ENCODE measurements around the gene URB2. TPM values are rescaled to one million over a fixed set of nuclear protein-coding genes. Genes with fewer than 3 reads are reported as not detected.

The URB2 gene
- total and polyA plus RNA-seq, 10 of the 15 experiments (the other 5 are each of a cell fraction or from before 2014, with no cell fraction given) = 2.7 to 24.0 (median 16.9) TPM

DNA sequence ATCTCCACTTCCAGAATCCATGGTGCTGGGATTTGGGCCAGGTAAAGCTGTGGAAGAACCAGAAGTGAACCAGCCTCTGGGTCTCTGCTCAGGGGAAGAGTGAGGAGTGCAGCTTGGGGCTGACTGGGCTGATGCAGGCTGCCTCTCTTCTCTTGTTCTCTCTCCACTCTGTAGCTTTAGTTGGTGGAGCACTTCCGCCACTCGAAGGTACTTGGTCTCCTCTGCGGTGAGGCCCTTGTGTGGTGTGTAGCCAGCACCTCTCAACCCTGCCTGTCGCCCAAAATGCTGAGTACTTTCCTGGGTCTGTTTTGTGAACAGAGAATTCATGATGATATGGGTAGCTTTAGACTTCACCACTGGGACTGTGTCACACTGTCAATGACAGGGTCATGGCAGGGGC, 63.2 kb downstream of the URB2 start (continued):
- TF ChIP-seq, protein P1, sequence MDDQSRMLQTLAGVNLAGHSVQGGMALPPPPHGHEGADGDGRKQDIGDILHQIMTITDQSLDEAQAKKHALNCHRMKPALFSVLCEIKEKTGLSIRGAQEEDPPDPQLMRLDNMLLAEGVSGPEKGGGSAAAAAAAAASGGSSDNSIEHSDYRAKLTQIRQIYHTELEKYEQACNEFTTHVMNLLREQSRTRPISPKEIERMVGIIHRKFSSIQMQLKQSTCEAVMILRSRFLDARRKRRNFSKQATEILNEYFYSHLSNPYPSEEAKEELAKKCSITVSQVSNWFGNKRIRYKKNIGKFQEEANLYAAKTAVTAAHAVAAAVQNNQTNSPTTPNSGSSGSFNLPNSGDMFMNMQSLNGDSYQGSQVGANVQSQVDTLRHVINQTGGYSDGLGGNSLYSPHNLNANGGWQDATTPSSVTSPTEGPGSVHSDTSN (IDR thresholded peaks at IDR 0.05; ENCODE audit: insufficient replicate concordance, low read depth, low read length) = no peak
- TF ChIP-seq RAD51 (IDR thresholded peaks at IDR 0.05) (no peak), TBL1XR1 (IDR thresholded peaks at IDR 0.05; ENCODE audit: low read depth, low read length) (no peak), ZNF217 (IDR thresholded peaks at IDR 0.05) (no peak), IKZF2 (IDR thresholded peaks at IDR 0.05) (no peak), NBN (IDR thresholded peaks at IDR 0.05) (no peak), EP300 (IDR thresholded peaks at IDR 0.05; ENCODE audit: borderline replicate concordance in 1 of 2, control insufficient read depth in 1 of 2, low read depth in 2 of 2, low read length in 2 of 2) (no peak), MEF2A (IDR thresholded peaks at IDR 0.05; ENCODE audit: insufficient read depth, low read depth, low read length) (no peak), CBFB (IDR thresholded peaks at IDR 0.05; ENCODE audit: low read depth) (no peak)

DNA sequence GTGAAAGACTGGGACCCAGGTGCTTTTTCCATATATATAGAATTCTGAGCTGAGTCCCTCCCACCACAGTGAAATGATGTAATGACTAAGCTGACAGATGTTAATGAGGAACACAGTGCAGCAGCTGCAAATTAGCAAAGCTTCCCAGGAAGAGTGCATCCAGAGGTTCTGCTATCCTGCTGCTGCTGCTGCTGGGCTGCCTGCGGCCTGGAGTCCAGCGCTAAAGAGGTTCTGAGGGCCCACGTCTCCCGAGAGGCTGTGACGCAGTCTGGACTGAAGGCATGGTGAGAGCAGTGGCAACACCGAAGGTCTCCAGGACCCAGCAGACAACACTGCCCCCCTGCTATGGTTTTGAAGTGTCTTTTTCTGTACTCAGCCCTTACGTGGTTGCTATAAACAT, 63.9 kb downstream of the URB2 start:
- no peak for DNase-seq (ENCODE audit: low read depth, low spot score)
- intact Hi-C loops (cut with micrococcal nuclease; ENCODE audit: unreplicated experiment) = no loop called here
- Histone ChIP-seq H3K27me3 (replicated peaks in 1 of 2; ENCODE audit: control insufficient read depth in 2 of 2, insufficient read depth in 2 of 2, low read length in 1 of 2) (no peaks in the 10 kb centered on the region), H3K36me3 (ENCODE audit: control insufficient read depth in 2 of 2, insufficient read depth in 2 of 2, low read length in 1 of 2) (no peaks in the 10 kb centered on the region), H3K4me3 (no peak overlapping the region), H3K9ac (ENCODE audit: control insufficient read depth, insufficient read depth, low read length) (no peak overlapping the region), H3K4me2 (ENCODE audit: control insufficient read depth, insufficient read depth) (no peak overlapping the region), H4K20me1 (ENCODE audit: control insufficient read depth, insufficient read depth) (no peaks in the 10 kb centered on the region), H3K9me3 (replicated peaks; ENCODE audit: control insufficient read depth, insufficient read depth, low read length) (no peaks in the 10 kb centered on the region; the same call in 2 of the 3 replicates), H3K4me1 (ENCODE audit: control insufficient read depth, insufficient read depth, low read length) (peaks cover 7% of the 10 kb centered on the region), H2AFZ (ENCODE audit: control insufficient read depth, low read depth, low read length) (no peak overlapping the region), H3K27ac (ENCODE audit: control insufficient read depth, insufficient read depth) (no peak overlapping the region), H3K79me2 (ENCODE audit: control insufficient read depth, insufficient read depth, low read length) (no peaks in the 10 kb centered on the region)
- BruUV-seq (replicated peaks) = no TSS peak
- ATAC-seq = no peak
- WGBS (ENCODE audit: insufficient coverage, insufficient replicate concordance, low lambda C conversion rate, missing lambda C conversion rate) = 71% methylated on average over 7 of the region's 7 CpGs
- RAD21 ChIA-PET (ENCODE audit: unreplicated experiment) = no interaction called here
- CTCF ChIA-PET = interaction anchor here (1.0 kb wide), 1 partner anchor 17 kb away, joined by 3 read pairs; no protein-coding TSS in a partner anchor
- POLR2A ChIA-PET = no interaction called here
- SMC1A ChIA-PET (ENCODE audit: uncharacterized antibody, unreplicated experiment) = interaction anchor here (0.9 kb wide), 1 partner anchor 11 kb away, joined by 3 read pairs; no protein-coding TSS in a partner anchor
- no peak for FAIRE-seq
- in situ Hi-C loops (cut with MboI) = no loop called here
- TF ChIP-seq NBN (IDR thresholded peaks at IDR 0.05) = no peak
- TF ChIP-seq, protein P2, sequence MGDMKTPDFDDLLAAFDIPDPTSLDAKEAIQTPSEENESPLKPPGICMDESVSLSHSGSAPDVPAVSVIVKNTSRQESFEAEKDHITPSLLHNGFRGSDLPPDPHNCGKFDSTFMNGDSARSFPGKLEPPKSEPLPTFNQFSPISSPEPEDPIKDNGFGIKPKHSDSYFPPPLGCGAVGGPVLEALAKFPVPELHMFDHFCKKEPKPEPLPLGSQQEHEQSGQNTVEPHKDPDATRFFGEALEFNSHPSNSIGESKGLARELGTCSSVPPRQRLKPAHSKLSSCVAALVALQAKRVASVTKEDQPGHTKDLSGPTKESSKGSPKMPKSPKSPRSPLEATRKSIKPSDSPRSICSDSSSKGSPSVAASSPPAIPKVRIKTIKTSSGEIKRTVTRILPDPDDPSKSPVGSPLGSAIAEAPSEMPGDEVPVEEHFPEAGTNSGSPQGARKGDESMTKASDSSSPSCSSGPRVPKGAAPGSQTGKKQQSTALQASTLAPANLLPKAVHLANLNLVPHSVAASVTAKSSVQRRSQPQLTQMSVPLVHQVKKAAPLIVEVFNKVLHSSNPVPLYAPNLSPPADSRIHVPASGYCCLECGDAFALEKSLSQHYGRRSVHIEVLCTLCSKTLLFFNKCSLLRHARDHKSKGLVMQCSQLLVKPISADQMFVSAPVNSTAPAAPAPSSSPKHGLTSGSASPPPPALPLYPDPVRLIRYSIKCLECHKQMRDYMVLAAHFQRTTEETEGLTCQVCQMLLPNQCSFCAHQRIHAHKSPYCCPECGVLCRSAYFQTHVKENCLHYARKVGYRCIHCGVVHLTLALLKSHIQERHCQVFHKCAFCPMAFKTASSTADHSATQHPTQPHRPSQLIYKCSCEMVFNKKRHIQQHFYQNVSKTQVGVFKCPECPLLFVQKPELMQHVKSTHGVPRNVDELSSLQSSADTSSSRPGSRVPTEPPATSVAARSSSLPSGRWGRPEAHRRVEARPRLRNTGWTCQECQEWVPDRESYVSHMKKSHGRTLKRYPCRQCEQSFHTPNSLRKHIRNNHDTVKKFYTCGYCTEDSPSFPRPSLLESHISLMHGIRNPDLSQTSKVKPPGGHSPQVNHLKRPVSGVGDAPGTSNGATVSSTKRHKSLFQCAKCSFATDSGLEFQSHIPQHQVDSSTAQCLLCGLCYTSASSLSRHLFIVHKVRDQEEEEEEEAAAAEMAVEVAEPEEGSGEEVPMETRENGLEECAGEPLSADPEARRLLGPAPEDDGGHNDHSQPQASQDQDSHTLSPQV (IDR thresholded peaks at IDR 0.05) = no peak
- TF ChIP-seq STAT1 (conservative IDR thresholded peaks at IDR 0.05) = no peak
- TF ChIP-seq PML (IDR thresholded peaks at IDR 0.05; ENCODE audit: low read length) = no peak
- no peak for TF ChIP-seq MTA2 (IDR thresholded peaks at IDR 0.05; ENCODE audit: low read depth)
- TF ChIP-seq BRCA1 (IDR thresholded peaks at IDR 0.05; ENCODE audit: low read depth, low read length) = no peak
- TF ChIP-seq POLR2A (IDR thresholded peaks at IDR 0.05; ENCODE audit: low read depth, low read length) = no peak
- no peak for TF ChIP-seq CREM (IDR thresholded peaks at IDR 0.05; ENCODE audit: low read depth)
- TF ChIP-seq SUPT20H (IDR thresholded peaks at IDR 0.05; ENCODE audit: borderline replicate concordance, control insufficient read depth, low read depth, low read length) = no peak
- no peak for TF ChIP-seq EZH2 (IDR thresholded peaks at IDR 0.05; ENCODE audit: borderline replicate concordance, control insufficient read depth, low read depth, low read length)

Data from GM12878 (cell line).